Osteocyte (in vitro differentiated cells): ENCODE results near the gene KMT2B. TPM values are rescaled to one million over a fixed set of nuclear protein-coding genes. Genes with fewer than 3 reads are reported as not detected.

Experiments used
- DNase-seq: peaks from one replicate; pipeline ENCODE4 v3.0.0; 2021; ENCODE audit warnings: mixed read lengths; ENCODE audit not compliant: unreplicated experiment; ENCODE audit errors: extremely low spot score
- H3K27ac Mint-ChIP-seq: one replicate; pipeline ENCODE4 v1.8.0; 2021; ENCODE audit warnings: mild to moderate bottlenecking, mixed read lengths; ENCODE audit not compliant: unreplicated experiment
- H3K27me3 Mint-ChIP-seq: one replicate; pipeline ENCODE4 v1.8.0; 2021; ENCODE audit warnings: mixed read lengths; ENCODE audit not compliant: unreplicated experiment
- H3K36me3 Mint-ChIP-seq: one replicate; pipeline ENCODE4 v1.8.0; 2021; ENCODE audit warnings: mixed read lengths; ENCODE audit not compliant: unreplicated experiment
- H3K4me1 Mint-ChIP-seq: one replicate; pipeline ENCODE4 v1.8.0; 2021; ENCODE audit warnings: mixed read lengths; ENCODE audit not compliant: unreplicated experiment
- H3K4me3 Mint-ChIP-seq: one replicate; pipeline ENCODE4 v1.8.0; 2021; ENCODE audit warnings: mild to moderate bottlenecking, moderate library complexity, mixed read lengths; ENCODE audit not compliant: unreplicated experiment
- H3K9me3 Mint-ChIP-seq: one replicate; pipeline ENCODE4 v1.8.0; 2021; ENCODE audit warnings: mixed read lengths; ENCODE audit not compliant: unreplicated experiment
- CTCF ChIP-seq: fragments of 200-600 bp; sonication (generic); IDR thresholded peaks from 2 replicates; pipeline ENCODE4 v1.5.0; 2021; ENCODE audit warnings: antibody characterized with exemption, mild to moderate bottlenecking, moderate library complexity
- total RNA-seq: library from RNA; stranded (reverse); gene quantifications from 2 replicates; pipeline ENCODE4 v1.2.1, GENCODE V29; 2021

Gene KMT2B
- total RNA-seq, 1 donor from 2014 or later: 45.1 TPM

- DNase-seq: no peak
- H3K36me3 Mint-ChIP-seq: peaks cover 39% of the 10 kb centered on the region
- no peak overlapping the region for H3K4me3 Mint-ChIP-seq
- no peak for TF ChIP-seq CTCF
- H3K9me3 Mint-ChIP-seq: no peaks in the 10 kb centered on the region
- no peaks in the 10 kb centered on the region for H3K27me3 Mint-ChIP-seq
- no peak overlapping the region for H3K27ac Mint-ChIP-seq
- H3K4me1 Mint-ChIP-seq: peaks cover 10% of the 10 kb centered on the region
These were observed 20.5 kb downstream of the KMT2B start for GRCh38 chr19:35738021-35738886.

GRCh38 chr19:35738887-35739229 lies 21.1 kb downstream of the KMT2B start:
- no peak for TF ChIP-seq CTCF
- no peaks in the 10 kb centered on the region for H3K9me3 Mint-ChIP-seq
- no peak overlapping the region for H3K4me3 Mint-ChIP-seq
- peaks cover 39% of the 10 kb centered on the region for H3K36me3 Mint-ChIP-seq
- H3K27ac Mint-ChIP-seq: no peak overlapping the region
- no peak for DNase-seq
- H3K27me3 Mint-ChIP-seq: no peaks in the 10 kb centered on the region
- H3K4me1 Mint-ChIP-seq: peaks cover 10% of the 10 kb centered on the region

GRCh38 chr19:35739275-35740107 lies 21.7 kb downstream of the KMT2B start:
- DNase-seq: no peak
- H3K27ac Mint-ChIP-seq: no peak overlapping the region
- no peak for TF ChIP-seq CTCF
- H3K4me3 Mint-ChIP-seq: peak overlapping the region; percentile 84
- H3K4me1 Mint-ChIP-seq: peaks cover 13% of the 10 kb centered on the region
- no peaks in the 10 kb centered on the region for H3K9me3 Mint-ChIP-seq
- no peaks in the 10 kb centered on the region for H3K27me3 Mint-ChIP-seq
- H3K36me3 Mint-ChIP-seq: peaks cover 33% of the 10 kb centered on the region

GRCh38 chr19:35740108-35740422 lies 22.3 kb downstream of the KMT2B start:
- peak overlapping the region; percentile 84 for H3K4me3 Mint-ChIP-seq
- no peak overlapping the region for H3K27ac Mint-ChIP-seq
- H3K36me3 Mint-ChIP-seq: peaks cover 31% of the 10 kb centered on the region
- H3K4me1 Mint-ChIP-seq: peaks cover 16% of the 10 kb centered on the region
- no peaks in the 10 kb centered on the region for H3K9me3 Mint-ChIP-seq
- DNase-seq: no peak
- H3K27me3 Mint-ChIP-seq: no peaks in the 10 kb centered on the region
- no peak for TF ChIP-seq CTCF
